Stimulated activated CD4-positive, alpha-beta T cell treated with anti-CD3 and anti-CD28 coated beads, Interleukin-4, amount 100 ng/mL, for 4 hours (primary cell): ENCODE measurements around the gene TFDP1.

Experiments
- DNase-seq, 2 experiments: peaks; one replicate each; pipeline ENCODE4 v3.0.0-alpha.2; 2020

The TFDP1 gene, protein sequence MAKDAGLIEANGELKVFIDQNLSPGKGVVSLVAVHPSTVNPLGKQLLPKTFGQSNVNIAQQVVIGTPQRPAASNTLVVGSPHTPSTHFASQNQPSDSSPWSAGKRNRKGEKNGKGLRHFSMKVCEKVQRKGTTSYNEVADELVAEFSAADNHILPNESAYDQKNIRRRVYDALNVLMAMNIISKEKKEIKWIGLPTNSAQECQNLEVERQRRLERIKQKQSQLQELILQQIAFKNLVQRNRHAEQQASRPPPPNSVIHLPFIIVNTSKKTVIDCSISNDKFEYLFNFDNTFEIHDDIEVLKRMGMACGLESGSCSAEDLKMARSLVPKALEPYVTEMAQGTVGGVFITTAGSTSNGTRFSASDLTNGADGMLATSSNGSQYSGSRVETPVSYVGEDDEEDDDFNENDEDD

DNA sequence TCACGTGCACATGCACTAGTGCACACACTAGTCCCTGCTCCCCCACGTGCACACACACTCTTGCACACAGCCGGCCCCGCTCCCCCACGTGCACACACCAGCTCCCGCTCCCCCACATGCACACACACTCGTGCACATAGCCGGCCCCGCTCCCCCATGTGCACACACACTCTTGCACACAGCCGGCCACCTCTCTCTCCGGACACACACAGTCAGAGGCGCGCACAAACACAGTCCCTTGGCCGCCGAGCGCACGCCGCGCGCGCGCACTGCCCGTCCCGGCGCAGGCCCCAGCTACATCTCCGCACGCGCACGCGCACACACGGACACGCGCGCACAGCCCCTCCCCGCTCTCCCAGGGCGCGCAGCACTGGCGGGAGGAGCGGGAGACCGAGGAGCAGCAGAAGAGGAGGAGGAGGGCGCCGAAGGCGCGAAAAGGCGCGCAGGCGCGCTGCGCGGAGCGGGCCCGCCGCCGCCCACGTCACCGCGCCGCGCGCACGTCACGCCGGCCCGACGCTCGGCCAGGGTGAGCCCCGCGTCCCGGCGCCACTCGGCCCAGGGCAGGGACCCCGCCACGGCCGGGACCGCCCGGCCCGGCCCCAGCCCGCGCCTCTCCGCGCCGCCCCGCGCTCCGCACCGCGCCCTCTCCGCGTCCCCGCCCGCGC lies at the start of gene TFDP1:
Gene TFDP1, plus strand, starts transcription at position 549 of the 665 bp plus-strand sequence. CDS start 1,085 bp downstream, outside the sequence.
- peak; percentile 53 to 77 for DNase-seq

DNA sequence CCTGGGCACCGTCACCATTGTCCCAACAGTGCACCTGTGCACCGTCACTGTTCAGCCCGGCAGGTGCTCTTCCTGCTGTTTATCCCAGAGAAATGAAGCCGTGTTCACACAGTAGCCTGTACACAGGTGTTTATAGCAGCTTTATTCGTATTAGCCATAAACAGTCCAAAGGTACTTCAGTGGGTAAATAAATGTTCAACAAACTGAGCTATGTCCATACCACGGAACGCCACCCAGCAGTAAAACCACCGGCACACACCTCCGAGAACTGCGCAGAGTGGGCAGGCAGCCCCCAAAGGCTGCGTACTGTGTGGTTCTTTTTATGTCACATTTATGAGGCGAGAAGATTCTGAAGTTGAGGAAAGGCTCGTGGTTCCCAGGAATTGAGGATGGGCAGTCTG lies 49.2 kb upstream of the TFDP1 start:
- DNase-seq = no peak

DNA sequence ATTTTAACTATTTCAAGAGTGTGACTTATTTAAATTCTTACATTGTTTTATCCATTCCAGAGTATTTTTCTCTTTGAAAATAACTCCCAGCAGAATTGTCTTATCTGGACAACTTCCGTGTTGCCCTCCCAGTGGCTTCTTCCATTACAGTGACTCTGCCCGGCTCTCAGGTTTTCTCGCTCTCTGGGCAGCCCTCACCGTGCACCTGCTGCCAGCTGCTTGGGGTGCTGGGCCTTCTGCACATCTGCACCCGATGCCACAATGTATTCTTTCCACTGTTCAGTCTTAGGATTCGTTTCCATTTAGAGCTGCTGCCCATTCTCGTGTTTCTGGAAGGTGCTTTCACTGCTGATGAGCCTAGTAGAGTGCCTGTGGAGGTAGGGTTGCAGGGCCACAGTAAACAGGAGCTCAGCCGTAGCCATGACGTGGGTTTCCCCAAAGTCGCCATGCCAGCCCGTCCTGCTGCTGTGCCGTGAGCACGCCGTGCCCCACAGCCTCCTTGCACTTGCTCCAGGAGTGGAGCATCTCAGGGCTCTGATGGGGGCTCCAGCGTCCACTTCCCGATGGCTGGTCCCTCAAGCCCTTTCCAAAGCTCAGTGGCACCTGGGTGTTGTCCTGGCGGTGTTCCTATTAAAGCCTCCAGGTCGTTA lies 48.0 kb upstream of the TFDP1 start:
- DNase-seq = no peak

DNA sequence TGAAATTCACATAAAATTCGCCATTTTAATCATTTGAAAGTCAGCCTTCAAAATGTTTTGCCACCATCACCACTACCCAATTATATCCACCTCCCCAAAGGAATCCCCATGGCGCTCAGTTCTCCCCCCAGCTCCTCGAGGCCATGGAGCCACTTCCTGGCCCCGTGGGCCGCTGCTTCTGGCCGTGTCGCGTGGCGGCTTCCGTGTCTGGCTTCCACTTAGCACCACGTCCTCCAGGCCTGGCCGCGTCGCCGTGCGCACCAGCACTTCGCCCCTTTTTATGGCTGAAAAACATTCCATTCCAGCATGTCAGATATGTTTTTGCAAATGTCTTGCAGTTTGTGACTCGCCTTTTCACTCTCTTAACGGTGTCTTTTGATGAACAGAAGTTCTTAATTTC lies 47.3 kb upstream of the TFDP1 start:
- DNase-seq = no peak

DNA sequence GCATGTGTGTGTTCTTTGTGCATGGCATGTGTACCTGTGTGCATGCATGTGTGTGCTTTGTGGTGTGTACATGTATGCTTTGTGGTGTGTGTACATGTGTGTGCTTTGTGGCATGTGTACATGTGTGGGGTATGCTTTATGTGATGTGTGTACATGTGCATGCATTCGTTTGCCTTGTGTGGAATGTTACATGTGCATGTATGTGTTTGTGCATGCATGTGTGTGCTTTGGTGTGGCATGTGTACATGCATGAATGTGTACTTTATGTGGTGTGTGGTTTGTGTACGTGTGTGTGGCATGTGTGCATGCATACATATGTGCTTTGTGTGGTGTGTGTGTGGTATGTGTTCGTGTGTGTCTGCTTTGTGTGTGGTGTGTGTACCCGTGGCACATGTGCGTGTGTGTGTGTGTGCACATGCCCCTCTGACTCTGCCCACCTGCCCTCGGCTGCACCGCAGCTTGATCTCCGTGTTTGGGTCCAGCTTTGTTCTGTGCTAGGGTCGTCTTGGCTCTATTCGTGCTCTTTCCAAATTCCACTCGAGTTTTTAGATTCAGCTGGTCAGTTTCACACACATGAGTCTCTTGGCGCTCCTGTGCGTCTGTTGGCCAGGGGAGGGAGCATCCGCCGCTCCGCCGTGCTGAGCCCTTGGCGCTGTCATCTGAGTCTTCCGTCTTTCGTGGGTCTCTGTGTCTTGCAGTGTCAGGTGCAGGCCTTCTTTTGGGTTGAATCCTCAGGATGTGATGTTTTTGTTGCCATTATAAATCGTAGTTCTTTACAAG lies 46.5 kb upstream of the TFDP1 start:
- DNase-seq = no peak

DNA sequence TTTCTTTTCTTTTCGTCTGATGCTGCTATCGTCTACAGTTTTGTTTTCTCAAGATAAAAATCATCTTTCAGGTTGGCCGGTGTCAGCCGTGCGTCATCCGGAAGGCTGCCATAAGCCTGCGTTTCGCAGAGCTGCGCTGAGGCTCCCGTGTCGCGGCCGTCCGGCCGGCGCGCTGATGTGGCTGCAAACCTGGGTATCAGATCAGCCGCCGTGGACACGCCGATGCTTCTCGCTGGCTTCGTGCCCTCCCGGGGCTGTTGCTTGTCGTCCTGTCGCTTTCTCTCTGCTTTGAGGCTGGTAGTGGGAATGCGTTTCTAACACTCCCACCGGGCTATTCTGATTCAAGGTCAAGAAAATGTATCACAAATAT lies 45.9 kb upstream of the TFDP1 start:
- DNase-seq = no peak

DNA sequence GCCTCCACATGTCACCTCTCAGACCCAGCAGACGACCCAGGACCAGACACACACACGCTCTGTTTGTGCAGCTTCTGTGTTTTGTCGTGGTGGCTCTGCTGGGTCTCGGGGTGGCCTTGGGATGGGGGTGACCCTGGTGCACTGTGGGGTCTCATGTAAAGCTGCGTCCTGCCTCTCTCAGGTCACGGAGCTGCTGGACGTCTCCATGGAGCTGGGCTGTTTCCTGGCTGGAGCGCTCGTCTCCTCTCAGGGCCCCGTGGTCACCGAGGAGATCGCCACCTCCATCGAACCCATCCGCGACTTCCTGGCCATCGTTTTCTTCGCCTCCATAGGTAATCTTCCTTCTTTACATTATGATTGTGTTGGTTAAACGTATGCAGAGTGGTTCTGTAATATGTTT lies 45.4 kb upstream of the TFDP1 start:
- no peak for DNase-seq

DNA sequence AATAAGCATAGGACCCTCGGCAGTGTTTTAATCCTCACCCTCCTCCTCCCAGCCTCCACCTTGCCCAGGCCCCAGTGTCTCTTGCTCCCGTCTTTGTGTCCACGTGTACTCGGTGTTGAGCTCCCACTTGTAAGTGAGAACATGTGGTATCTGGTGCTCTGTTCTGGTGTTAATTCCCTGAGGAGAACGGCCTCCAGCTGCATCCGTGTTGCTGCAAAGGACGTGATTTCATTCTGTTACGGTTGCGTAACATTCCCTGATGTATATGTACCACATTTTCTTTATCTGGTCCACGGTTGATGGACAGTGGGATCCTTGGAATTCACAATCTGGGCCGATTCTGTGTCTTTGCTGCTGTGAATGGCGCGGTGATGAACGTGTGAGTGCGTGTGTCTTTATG lies 44.7 kb upstream of the TFDP1 start:
- no peak for DNase-seq

DNA sequence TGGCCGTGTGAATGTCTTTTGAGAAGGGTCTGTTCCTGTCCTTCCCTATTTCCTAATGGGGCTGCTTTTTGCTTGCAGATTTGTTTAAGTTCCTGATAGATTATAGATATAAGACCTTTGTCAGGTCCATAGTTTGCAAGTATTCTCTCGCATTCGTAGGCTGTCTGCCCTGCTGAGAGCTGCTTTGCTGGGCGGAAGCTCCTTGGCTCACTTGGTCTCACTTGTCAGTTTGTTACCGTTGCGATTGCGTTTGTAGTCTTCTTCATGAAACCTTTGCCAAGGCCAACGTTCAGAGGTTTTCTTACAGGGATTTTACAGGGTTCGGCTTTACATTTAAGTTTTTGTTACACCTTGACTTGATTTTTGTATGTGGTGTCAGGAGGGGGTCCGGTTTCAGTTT lies 44.0 kb upstream of the TFDP1 start:
- no peak for DNase-seq

DNA sequence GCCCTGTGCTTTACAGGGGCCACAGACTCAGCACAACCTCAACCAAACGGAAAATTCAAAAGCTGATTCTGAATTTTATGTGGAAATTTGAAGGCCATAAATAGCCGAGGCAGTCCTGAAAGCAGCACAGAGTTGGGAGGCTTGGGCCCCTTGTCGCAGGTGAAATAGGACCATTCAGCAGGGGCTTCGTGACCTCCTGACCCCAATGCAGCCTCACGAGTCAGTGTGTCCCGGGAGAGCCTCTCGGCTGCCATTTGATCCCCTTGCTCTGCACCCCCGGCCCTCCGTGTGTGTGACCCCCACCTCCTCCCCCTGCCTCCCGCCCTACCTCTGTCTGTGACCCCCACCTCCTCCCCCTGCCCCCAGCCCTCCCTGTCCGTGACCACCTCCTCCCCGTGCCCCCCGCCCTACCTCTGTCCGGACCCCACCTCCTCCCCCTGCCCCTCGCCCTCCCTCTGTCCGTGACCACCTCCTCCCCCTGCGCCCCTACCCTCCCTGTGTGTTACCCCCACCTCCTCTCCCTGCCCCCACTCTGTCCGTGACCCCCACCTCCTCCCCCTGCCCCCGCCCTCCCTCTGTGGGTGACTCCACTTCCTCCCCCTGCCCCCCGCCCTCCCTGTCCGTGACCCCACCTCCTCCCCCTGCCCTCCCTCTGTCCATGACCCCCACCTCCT lies 41.7 kb upstream of the TFDP1 start:
- no peak for DNase-seq

DNA sequence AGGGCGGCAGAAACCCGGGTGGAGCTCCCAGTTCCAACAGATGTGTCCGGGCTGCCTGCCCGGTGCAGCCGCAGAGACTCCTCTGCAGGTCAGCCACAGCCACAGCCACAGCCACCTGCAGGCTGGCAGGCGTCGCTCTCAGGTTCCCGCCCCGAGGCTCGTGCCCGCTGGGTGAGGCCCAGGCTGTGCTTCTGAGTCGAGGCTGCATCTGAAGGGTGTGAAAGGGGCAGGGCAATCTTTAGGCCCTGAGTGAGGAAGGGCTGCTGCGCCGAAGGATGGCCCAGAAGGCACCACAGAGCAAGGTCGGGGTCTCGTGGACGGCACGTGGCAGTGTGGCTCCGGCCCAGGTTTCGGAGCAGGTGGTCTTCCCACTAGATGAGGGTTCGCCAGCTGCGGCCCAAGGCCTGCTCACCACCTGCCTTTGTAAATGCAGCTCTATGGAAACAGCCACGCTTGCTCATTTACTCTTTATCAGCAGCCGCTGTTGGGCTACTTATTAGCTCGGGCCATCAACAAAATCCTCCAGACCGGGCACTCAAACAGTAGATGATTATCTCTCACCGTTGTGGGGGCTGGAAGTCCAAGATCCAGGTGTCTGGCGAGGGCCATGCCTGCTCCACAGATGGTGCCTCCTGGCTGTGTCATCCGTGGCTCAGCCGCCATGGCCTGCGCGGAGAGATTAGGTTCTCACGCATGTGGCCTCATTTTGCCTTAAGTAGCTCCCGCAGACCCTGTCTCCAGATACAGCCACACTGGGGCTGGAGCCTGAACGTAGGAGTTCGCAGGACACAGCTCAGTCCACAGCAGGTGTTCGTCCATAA lies 40.3 kb upstream of the TFDP1 start:
- DNase-seq = no peak

DNA sequence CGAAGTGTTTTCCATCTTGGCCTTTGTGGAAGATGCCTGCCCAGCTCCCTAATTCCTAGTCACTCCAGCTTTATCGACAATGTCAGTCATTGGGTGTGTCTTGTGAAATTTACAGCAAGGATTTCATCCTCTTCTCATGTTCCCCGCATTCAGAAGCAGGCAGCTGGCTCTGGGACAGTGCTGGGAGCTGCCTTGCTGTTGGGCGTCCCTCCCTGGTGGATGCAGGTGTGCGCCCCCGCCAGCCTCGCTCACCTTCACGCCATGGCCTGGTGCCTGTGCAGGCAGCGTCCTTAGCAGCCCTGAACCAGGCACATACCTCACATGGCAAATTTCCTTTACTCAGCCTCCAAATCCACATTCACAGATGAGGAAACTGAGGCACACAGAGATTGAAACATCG lies 39.7 kb upstream of the TFDP1 start:
- DNase-seq = no peak

DNA sequence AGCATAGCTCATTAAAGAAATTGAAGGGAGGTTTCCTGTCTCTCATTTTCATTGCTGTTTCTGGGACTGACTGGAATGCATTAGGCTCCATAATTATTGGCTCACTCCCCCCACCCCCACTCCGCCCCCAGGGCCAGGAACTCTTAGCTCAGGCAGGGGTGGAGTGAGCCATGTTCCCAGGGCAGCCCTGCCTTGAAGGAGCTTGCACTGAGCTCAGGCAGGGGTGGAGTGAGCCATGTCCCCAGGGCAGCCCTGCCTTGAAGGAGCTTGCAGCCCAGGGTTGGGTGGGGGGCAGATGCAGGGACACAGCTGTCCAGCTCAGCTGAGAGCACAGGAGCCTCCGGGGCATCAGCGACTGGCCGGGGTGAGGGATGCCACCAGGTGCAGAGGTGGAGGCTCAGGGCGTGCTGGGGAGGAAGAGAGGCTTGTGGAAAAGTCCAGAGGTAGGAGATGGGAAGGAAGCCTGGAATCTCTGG lies 39.1 kb upstream of the TFDP1 start:
- no peak for DNase-seq

DNA sequence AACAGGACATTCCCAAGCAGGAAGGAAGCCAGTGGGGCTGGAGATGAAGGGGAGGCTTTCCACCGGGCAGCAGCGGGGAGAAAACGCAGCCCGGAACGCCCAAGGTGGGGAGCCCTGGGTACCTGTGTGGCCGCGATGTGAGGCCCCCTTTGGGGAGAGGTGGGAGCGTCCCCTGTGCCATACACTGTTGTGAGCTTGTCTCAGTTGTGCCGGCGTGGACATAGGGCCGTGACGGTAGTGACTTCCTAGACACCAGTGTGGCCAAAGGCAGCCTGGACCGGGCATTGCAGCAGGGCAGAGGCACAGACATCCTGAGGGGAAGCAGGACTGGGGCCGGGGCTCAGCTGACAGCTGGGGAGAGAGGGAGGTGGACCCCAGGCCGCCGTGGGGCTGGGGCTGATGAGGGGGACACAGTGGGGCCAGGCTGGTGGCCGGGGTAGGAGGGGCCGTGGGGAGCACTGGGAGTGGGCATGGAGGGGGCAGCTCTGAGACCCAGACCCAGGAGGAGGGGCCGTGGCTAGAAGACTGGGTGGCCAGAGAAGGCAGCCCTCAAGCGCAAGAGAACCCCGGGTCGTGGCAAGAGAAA lies 38.5 kb upstream of the TFDP1 start:
- DNase-seq = no peak

DNA sequence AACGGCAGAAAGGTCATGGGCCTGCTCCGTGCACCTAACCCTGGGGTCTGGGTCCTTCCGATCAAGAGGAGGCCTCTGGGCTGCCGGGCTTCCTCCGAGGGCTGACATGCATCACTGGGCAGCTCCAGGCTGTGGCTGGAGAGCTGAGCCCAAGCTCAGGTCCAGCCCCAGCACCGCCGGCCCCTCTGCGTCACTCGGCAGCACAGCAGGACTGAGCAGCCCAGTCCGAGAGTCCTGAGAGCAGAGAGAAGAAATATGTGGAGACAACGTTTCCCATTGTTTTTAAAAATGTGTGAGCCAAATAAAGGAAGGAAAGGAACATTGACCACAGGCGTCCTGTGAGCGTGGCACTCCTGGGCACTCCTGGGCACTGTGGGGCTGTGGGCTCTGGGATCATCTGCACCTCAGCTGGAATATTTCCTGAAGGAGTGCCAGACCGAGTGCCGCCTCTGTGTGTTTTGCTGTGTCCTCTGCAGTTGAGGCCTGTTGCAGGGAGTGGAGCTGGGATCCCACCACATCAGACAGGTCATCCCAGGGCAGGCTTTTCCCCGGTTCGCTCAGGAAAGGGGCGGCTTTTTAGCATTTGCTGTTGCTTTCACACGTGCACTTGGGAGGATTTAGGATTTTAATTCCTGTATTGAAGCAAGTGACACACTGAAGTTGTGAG lies 37.8 kb upstream of the TFDP1 start:
- DNase-seq = no peak

DNA sequence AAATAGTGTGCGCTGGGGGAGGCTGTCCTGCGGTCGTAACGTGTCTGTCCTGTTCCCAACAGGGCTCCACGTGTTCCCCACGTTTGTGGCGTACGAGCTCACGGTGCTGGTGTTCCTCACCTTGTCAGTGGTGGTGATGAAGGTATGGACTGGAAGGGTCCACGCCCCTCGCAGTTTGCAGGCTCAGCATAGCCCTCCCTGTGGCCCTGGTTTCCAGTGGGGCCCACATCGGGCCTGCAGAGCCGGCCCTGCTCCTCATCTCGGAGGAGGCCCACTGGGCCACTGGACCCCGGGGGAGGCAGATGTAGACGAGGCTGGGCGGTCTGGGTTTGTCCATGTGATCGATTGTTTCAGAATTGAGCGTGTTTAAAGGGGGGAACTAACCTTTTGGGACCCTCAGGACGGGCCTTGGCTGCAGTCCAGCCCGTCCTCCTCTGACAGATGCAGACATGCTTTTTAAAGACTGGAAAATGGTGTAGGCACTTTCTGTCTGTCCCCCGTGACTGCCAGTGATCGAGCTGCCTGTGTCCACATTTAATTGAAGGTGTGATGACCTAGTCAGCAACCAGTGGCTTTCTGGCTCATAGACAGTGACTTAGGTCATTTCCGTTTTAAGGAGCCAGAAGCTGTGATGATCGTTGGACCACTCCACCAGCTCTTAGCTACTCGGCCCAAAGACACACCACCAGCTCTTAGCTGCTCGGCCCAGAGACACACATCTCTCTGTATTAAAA lies 37.1 kb upstream of the TFDP1 start:
- DNase-seq = no peak

DNA sequence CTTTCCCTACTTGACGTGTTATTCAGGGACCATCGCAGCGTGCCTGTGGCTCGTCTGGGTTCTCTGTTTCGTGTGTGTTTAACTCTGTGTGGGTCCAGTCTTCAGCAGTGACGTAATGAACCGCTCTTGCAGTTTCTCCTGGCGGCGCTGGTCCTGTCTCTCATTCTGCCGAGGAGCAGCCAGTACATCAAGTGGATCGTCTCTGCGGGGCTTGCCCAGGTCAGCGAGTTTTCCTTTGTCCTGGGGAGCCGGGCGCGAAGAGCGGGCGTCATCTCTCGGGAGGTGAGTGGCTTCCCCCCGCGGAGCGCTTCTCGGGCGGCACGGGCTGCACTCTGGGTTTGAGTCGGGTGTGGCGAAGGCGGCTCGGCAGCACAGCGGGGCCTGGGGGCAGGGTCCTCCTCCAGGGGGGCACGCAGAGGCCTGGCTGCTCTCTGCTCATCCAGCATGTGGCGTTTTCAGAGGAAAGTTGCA lies 36.3 kb upstream of the TFDP1 start:
- DNase-seq = no peak

DNA sequence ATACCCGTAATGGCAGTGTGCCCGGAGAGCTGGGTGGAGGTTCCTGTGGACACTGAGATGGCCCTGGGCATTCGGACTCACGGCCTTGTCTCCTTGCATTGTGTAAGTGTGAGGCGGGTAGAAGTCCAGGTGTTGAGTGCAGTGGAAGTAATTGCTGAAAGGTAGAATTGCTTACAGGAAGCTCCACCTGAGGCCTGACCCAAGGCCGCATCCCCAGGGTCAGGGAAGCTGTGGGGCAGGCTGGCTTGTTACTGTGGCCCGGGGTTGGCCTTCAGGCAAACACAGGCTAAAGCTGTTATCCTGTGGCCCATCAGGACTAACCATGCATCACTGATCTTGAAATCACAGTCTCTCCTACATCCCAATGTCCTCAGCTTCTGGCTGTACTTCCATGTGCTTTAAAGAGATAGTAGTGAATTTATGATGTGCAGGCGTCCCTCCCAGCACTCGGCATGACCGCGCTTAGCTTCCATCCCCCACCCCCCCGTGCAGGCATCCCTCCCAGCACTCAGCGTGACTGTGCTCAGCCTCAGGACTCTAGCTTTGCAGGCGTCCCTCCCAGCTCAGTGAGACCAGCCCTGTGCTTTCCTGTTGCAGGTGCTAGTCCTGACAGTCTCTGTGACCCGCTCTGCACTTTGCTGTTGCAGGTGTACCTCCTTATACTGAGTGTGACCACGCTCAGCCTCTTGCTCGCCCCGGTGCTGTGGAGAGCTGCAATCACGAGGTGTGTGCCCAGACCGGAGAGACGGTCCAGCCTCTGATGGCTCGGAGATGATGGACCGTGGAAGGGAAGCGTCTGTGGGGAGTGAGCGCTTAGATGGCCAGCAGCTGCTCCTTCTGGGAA lies 35.6 kb upstream of the TFDP1 start:
- no peak for DNase-seq

DNA sequence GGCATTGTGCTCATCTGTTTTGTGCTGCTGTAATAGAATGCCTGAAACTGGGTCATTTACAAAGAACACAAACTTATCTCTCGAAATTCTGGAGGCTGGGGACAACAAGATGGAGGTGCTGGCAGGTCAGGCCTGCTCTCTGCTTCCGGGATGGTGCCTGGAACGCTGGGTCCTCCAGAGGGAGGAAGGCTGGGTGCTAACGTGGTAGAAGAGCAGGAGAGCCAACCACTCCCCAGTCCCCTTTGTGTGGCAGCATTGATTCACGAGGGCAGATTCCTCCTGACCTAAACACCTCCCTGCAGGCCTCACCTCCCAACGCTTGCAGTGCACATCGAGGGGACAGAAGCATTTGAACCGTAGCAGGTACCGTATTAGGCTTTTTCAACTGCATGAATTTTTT lies 34.1 kb upstream of the TFDP1 start:
- DNase-seq = no peak
